OCI-LY3 (cell line): Measurements from ENCODE around the gene COL27A1.
"Not testable (repeated sequence)": the region's sequence is repeated elsewhere in the genome, so short reads cannot be mapped to it uniquely, and the experiment has no call there.

Source experiments
- EZH2phosphoT487 ChIP-seq: fragments of 200-600 bp; shearing (Covaris generic); IDR thresholded peaks from 2 replicates; pipeline ENCODE4 v1.6.1; 2018; ENCODE audit warnings: antibody characterized with exemption, mixed run types, low read depth
- TF ChIP-seq, protein P1 (sequence below): fragments of 200-600, 300-600 bp; sonication (generic); IDR thresholded peaks from 2 replicates; pipeline ENCODE4 v1.5.1; 2014; ENCODE audit warnings: antibody characterized with exemption, low read length, low read depth

DNA sequence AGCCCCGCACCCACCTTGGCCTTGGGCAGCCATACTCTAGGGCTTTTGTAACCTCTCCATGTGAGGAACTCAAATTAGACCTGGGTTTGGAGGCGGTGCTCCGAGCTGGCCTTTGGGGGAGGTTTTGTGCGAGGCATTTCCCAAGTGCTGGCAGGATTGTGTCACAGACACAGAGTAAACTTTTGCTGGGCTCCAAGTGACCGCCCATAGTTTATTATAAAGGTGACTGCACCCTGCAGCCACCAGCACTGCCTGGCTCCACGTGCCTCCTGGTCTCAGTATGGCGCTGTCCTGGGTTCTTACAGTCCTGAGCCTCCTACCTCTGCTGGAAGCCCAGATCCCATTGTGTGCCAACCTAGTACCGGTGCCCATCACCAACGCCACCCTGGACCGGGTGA, 174.3 kb downstream of the COL27A1 start, which contains the start of gene ORM2:
- TF ChIP-seq, protein P1, sequence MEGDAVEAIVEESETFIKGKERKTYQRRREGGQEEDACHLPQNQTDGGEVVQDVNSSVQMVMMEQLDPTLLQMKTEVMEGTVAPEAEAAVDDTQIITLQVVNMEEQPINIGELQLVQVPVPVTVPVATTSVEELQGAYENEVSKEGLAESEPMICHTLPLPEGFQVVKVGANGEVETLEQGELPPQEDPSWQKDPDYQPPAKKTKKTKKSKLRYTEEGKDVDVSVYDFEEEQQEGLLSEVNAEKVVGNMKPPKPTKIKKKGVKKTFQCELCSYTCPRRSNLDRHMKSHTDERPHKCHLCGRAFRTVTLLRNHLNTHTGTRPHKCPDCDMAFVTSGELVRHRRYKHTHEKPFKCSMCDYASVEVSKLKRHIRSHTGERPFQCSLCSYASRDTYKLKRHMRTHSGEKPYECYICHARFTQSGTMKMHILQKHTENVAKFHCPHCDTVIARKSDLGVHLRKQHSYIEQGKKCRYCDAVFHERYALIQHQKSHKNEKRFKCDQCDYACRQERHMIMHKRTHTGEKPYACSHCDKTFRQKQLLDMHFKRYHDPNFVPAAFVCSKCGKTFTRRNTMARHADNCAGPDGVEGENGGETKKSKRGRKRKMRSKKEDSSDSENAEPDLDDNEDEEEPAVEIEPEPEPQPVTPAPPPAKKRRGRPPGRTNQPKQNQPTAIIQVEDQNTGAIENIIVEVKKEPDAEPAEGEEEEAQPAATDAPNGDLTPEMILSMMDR, result not testable (repeated sequence)
- TF ChIP-seq EZH2phosphoT487, result not testable (repeated sequence)
